ENCODE data around the gene ZBTB7B.
A peak's percentile ranks its signal among the peaks of the same experiment; 100 is the strongest.

The ZBTB7B gene

DNA sequence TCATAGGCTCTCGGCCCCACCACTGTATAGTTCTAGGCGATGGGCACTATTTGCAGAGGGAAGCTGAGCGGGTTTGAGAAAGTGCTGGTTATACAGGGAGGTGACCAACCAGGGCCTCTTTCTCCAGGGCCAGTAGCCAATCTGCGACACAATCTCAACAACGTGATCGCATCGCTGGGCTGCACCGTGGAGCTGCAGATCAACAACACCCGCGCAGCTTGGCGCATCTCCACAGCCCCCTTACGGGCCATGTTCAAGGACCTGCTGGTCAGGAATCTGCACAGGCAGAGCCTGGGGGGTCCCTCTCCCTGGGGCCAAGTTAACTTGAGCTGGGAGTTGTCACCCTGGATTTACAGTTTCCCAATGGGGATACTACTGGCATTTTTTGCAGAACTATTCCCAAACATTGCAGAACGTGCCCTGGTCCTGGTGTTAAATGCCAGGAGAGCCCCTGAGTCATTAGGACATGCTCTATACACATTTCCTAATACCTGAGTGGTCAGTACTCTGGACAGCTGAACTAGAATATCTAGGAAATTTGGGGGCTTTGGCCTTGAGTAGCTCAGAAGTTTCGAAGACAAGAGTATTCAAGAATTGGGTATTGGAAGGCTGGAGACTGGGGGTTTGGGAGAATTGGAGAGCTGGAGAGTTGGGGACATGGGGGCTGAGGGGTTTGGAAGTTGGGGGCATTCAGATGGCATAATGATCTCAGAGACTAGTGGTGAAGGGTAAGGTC is 37.9 kb downstream of the ZBTB7B start:
- no peak for DNase-seq

DNA sequence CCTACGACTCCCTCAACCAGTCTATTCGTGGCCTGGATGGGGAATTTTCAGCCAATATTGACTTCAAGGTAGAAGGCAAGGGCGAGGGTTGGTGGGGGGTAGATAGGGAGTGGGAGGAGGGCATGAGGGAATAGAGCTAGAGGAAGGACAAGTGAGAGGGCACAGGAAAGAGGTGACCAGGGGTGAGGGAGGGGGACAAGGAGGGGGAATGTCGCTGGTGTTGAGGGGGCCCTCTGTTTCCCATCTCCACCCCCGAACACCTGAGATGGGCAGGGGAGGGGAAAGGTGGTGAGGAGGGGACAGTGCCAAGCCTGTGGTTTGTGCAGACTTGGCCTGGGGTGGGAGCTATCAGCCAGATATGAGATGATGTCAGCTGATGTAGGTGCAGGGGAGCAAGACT is 40.2 kb downstream of the ZBTB7B start:
- DNase-seq: no peak

DNA sequence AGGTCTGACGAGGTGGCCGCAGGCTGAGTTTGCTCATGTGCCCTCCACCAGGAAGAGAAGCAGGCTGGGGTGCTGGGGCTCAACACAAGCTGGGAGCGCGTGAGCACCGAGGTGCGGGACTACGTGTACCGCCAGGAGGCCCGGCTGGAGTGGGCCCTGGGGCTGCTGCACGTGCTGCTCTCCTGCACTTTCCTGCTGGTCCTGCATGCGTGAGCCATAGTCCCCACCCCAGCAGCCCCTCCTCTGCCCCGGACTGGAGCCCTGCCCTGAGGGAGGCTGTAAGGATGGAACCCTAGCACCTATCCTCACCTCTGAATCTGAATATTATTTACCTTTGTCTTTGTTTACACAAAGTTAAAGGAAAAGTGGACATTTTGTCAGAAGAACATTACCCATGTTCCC is 40.7 kb downstream of the ZBTB7B start:
- no peak for DNase-seq

DNA sequence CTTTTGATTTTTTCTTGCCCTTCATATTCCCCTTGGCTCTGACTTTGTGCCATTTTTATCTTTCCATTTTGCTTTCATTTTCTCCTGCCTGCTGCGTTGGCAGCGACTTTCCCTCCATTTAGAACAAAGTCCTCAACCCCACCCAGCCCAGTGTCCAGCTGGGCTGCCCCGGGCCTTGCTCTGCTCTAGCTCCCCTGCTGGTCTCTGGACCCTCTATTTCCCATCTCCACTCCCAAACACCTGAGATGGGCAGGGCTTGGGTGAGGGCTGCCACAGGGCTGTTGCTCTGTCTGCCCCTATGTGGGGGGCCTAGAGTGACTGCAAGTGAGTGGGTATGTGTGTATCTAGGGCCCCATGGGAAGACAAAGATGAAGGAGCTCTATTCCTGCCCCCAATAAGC is 41.2 kb downstream of the ZBTB7B start:
- DNase-seq: no peak

DNA sequence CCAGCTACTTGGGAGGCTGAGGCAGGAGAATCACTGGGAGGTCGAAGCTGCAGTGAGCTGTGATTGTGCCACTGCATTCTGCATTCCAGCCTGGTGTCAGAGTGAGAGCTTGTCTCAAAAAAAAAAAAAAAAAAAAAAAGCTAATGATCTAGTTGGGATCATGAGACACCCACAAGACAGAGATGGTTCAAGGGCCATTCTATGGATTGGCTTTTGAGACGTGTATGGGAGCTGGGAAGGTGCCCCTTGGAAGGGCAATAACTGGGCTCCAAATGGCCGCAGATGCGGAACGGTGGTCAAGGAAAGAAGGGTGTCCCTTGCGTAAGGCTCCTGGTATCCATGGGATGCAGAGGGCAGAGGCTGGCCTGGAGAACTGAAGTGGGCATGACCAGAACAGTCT is 41.8 kb downstream of the ZBTB7B start:
- DNase-seq: no peak

DNA sequence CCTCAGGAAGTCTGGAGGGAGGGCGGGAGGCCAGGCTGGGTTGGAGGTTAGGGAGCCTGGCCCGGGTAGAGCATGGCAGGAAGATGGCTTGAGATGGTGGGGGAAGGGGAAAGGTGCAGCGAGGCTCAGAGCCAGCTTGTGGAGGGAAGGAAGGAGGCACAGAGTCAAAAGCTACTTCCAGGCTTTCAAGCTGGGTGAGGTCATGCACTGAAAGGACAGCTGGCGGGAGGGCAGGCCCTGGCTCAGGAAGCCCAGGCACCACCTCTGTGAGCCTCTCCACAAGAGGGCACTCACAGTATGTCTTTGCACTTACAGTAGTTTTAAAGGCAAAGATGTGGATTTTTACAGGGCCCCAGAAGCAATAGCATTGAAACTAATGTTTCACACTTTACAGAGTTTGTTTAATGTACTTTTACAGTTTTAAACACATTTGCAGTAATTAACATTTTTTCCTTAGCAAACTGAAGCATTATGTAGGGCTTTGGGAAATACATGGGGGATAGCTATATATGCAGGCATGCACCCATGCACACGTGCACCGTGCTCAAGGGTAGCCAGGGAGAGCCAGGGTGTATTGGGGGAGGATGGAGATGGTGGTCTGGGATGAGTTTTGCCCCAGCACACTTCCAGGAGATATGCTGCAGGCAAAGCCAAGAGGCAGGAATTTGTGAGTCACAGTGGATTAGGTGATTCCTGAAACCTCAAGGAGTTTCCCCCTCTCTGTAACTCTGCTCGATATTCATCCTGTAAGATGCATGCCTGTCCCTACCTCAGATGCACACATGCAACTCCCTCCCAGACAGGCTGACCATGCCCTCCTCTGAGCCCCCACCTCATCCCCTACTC is 42.4 kb downstream of the ZBTB7B start:
- peak; percentile 85 for DNase-seq

DNA sequence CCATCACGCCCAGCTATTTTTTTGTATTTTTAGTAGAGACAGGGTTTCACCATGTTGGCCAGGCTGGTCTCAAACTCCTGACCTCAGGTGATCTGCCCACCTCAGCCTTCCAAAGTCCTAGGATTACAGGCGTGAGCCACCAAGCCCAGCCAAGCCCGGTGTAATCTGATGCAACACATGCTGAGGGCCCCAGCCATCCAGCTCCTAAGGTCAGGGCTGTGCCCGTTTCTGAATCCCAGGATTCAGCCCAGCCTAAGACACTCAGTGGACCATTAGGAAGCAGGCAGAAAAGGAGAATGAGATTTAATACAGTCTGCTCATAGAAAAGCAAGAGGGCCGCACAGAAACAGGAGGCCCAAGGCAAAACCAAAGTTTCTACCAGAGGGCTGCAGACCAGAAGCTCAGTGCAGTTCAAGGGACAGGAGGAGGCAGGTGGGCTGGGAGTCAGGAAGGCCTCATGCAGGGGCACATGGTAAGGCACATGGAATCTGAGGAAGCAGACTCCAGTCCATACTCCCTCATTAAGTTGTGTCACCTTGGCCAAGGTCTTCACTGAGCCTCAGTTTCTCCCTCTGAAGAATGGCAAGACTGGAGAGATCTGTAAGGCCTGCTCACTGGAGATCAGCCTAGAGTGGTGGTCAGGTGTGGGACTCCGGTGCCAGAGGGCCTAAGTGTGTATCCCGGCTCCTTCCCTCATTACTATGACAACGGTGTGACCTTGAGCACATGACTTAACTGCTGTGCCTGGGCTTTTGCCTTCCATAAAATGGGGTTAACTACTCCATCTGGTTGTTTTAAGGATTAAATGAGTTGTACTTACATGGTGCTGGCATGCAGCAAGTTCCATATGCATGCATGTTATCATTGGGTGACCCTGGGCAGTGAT is 46.1 kb downstream of the ZBTB7B start:
- DNase-seq: no peak

DNA sequence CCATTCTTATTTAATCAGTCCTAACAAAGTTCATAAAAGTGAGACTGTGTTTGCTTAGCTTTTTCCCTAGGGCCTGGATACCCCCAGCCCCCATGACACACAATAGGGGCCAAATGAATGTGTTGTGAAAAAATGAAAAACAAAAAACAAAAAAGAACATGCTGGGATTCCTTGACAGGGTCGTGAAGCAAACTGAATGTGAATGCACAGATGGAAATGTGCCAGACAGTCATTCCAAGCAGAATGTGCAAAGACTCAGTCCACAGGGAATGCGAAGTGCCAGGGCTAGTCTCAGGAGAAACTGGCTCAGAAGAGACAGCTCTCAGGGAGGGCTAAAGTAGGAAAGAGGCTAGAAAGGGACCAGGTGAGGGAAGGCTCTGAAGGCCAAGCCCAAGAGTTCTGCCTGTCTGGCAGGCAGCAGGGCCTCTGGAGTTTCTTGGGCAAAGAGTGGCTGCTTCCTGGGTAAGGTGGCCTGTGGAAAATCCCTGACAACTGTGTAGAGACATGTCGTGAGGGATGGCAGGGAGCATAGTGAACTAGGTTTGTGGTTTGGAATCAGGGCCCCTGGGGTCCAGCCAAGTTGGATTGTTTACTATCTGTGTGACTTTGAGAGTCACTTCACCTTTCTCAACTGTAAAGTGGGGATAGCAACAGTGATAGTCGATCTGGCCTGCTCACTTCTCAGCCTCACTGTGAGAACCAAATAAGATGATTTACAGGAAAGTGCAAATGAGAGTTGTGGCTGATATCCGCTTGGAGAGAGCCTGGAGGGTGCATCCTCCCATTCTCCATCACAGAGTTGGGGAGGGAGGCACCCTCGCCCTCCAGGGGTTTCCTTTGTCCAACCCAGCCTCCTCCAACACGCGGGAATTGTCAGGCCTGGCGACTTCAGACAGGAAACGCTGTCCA is 47.3 kb downstream of the ZBTB7B start:
- peak; percentile 75 for DNase-seq

DNA sequence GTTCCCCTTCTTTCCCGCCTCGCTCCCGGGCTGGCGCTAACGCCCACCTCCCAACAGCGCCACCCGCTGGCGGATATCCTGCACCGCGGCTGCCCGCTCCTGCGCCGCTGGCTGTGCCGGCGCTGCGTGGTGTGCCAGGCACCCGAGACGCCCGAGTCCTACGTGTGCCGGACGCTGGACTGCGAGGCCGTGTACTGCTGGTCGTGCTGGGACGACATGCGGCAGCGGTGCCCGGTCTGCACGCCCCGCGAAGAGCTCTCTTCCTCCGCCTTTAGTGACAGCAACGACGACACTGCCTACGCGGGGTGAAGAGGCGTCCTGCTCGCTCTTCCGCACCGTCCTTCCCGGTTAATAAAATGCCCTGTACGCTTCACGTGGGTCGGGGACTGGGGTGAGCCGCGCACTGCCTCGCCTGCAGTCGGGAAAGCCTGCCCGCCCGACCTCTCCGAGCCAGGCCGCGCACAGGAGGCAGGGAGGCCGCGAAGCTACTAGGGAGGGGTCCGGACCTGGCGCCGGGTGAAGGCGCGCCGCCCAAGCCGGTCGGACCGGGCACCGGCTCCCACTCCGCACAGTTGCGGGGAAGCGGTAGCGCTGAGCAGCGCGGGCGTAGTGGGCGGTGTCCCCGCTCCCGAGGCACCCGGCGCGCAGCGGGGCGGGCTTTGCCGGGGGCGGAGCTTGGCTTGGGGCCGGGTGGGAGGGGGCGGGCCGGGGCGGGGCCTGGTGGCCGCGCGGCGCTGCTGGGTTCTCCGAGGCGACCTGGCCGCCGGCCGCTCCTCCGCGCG is 48.1 kb downstream of the ZBTB7B start, which contains the start of gene ADAM15:
Gene ADAM15, plus strand, starts transcription at position 757 of the 782 bp plus-strand sequence. CDS start 71 bp downstream, outside the sequence.
- DNase-seq: peak; percentile 79

DNA sequence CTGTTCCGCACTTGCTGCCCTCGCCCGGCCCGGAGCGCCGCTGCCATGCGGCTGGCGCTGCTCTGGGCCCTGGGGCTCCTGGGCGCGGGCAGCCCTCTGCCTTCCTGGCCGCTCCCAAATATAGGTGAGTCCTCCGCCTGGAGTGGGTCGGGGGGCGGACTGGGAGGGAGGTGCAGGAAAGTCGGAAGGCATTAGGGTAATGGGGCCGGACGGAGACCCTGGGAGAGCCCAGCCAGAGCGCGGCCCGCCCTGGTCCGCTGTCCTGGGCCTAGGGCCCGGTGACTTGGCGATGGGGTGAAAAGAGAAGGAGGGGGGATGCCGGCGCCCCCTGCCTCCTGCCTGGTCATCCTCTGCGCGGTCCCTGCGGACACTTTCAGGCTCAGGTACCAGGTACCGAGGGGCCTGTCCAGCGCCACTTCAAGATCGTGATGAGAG is 48.8 kb downstream of the ZBTB7B start:
- DNase-seq: no peak

DNA sequence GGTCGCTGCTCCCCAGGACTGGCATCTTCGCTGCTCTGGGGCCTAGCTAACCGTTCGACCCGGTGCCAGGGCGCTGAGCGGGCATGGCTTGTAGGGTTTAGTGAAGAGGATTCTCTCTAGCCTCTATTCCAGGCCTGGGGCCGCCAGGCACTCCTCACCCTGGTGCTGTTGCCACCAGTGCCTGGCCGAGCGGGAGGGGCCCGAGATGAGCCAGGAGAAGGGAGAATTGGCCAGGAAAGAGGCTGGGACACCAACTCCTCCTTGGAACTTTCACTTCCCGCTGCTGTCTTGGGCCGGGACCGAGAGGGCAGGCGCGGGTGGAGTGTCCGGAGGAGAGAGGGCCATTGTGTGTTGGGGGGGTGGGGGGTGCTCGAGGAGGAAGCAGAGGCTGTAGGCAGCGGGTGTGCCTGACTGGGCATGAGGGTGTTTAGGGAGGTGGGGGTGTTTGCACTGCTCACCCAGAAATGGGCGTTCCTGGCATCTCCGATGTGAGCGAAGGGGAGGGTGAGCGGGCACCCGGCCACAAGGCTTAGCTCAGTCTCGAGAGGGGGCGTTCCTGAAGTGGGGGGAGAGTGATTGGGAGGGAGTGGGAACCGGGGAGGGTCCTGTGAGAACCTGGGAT is 49.3 kb downstream of the ZBTB7B start:
- peak; percentile 54 for DNase-seq

DNA sequence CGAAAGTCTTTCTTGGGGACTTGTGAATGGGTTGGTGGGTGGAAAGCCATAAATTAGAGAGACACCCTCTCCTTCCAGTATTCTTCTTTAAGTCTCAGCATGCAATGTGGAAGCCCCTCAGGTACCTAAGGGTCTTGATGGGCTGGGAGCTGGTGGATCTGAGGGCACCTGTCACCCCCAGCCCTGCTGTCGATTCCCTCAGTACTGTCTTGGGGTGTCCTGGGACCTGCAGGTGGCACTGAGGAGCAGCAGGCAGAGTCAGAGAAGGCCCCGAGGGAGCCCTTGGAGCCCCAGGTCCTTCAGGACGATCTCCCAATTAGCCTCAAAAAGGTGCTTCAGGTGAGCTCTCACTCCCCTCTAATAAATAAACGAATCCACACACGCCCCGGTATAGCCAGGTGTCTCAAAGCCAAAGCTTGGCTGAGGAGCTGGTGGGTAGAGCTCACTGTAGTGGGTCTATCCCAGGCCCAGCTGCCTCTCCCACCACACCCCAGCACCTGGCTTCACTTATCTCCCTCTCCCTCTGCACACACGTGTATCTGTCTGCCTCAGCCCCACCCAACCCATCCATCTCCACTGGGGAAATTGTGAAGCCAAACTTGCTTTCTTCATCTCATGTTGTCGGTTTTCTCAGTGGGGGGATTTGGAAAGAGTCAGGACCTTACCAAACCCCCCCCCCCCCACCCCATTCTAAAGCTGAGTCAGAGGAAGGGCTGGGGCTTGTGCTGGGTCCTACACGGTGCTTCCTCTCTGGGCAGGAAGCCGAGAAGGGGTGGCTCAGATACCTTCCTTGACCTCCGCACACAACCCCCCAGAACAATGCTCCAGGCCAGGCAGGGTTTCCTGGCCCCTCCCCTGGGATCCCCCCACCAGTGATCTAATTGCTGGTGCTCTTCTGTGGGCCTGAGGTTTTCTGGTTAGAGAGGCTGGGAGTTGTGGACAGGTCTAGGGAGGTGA is 50.1 kb downstream of the ZBTB7B start:
- DNase-seq: no peak

DNA sequence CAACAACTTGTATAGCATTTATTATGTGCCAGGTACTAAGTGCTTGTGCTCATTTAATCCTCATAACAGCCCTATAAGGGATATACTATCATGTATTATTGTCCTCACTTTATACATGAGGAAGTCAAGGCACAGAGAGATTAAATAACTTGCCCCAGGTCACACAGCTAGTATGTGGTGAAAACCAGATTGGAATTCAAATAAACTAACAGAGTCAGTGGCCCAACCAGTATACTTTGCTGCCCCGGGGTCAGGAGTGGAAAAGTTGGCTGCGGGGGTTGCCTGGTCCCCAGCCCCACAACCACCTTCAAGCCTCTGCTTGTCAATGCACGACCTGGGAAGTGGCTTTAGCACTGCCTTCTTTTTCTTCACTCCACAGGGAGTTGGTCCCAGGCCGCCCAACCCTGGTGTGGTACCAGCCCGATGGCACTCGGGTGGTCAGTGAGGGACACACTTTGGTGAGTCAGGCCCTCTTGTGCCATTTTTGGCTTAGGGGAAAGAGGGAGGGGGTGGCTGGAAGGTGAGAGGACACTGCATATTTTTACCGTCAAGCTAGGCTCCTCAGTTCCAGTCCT is 51.0 kb downstream of the ZBTB7B start:
- no peak for DNase-seq

DNA sequence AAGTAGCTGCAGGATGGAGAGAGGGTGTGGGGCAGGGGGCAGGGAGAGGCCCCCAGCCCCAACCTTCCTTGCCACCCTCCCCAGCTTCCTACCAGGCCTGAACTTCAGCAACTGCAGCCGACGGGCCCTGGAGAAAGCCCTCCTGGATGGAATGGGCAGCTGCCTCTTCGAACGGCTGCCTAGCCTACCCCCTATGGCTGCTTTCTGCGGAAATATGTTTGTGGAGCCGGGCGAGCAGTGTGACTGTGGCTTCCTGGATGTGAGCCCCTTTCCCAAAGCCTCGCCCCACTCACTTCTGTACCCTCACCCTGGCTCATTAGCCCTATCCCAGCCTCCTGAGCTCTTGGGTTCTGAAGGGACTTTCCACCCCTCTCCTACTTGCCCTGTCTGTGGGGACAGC is 54.5 kb downstream of the ZBTB7B start:
- DNase-seq: no peak

DNA sequence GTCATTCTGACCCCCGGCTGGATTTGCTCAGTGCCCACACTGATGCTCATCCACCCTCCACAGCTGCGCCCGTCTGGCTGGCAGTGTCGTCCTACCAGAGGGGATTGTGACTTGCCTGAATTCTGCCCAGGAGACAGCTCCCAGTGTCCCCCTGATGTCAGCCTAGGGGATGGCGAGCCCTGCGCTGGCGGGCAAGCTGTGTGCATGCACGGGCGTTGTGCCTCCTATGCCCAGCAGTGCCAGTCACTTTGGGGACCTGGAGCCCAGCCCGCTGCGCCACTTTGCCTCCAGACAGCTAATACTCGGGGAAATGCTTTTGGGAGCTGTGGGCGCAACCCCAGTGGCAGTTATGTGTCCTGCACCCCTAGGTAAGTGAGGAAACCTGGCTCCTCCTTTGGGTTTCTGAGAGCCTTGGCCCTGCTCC is 55.2 kb downstream of the ZBTB7B start:
- DNase-seq: no peak

DNA sequence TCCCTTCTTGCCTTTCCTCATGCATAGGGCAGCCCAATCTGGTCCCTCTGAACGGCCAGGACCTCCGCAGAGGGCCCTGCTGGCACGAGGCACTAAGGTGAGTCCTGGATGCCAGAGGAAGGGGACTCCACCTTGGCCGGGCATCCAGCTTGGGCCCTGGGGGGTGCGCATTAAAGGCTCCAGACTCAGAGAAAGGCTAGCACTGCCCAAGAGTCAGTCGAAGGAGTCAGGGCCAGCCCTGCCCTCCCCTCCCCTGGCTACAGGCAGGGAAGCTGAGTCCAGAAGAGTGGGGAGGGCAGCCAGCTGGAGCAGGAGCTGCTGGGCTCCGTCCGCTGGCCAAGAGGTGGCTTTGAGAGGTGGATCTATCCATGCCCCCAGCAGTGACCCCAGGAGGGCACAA is 58.1 kb downstream of the ZBTB7B start:
- no peak for DNase-seq

DNA sequence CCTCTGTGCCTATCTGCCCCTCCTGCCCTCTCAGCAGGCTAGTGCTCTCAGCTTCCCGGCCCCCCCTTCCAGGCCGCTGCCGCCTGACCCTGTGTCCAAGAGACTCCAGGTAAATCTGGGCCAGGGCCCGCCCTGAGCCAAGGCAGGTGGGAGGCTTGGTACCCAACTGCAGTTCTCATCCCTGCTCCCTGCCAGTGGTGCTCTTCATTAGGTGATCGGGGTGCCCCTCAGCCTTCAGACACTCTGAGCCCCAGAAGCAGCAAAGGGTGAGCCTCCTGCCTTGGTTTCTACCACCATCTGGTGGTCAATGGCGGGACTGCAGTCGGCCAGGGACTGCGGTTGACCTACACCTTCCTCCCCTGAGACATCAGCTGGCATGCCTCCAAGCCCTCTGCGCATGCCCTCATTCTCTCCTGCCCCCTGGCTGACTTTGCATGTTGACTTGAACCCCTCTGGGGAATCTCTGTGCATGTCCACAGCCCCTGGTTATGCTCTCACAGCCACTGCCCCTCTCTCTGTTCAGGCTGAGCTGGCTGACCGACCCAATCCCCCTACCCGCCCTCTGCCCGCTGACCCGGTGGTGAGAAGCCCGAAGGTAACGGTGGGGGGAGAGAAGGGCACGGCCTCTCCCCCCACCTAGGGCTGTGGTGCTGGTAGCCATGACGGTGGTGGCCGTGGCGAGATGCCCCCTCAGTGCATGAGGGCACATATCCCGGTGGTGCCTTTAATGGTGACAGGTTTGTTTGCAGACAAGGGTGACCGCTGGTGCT is 59.0 kb downstream of the ZBTB7B start:
- DNase-seq: peak; percentile 83

DNA sequence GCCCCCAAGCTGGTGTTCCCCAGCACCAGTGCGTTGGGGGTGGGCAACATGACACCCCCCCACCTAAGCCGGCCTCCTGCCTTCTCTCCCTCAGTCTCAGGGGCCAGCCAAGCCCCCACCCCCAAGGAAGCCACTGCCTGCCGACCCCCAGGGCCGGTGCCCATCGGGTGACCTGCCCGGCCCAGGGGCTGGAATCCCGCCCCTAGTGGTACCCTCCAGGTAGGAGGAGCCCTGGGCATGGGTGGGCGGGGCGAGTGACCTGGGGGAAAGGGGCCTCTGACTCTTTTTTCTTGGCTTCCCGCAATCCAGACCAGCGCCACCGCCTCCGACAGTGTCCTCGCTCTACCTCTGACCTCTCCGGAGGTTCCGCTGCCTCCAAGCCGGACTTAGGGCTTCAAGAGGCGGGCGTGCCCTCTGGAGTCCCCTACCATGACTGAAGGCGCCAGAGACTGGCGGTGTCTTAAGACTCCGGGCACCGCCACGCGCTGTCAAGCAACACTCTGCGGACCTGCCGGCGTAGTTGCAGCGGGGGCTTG is 59.6 kb downstream of the ZBTB7B start:
- no peak for DNase-seq

Measured in EL (cell line).